ENCODE results near the gene ORC5. TPM values are rescaled to one million over a fixed set of nuclear protein-coding genes. Genes with fewer than 3 reads are reported as not detected.

ORC5 gene
- total RNA-seq (2021) (21.0 to 23.3 TPM (median 22.2 TPM) in 3 replicates), Bru-seq, nascent RNA (percentile 84 among the genes with signal in this experiment)
- long read RNA-seq, experiment 1, transcript ORC5-207 (7 exons, 1,214 nt) = minor isoform, 7 of 123 reads
- long read RNA-seq, experiment 1, transcript ORC5-201 (14 exons, 1,958 nt) = major isoform, 97 of 123 reads
- long read RNA-seq, experiment 1, partial matches to known transcripts = 5 of 123 reads
- long read RNA-seq, experiment 1, other reads (novel, unspliced or antisense) = 14 of 123 reads
- long read RNA-seq, experiment 2, transcript ORC5-201 (14 exons, 1,958 nt) = major isoform, 10 of 25 reads
- long read RNA-seq, experiment 2, partial matches to known transcripts = 3 of 25 reads
- long read RNA-seq, experiment 2, other reads (novel, unspliced or antisense) = 10 of 25 reads
- long read RNA-seq, experiment 3, transcript ORC5-203 (9 exons, 1,409 nt) = minor isoform, 5 of 137 reads
- long read RNA-seq, experiment 3, transcript ORC5-201 (14 exons, 1,958 nt) = major isoform, 113 of 137 reads
- long read RNA-seq, experiment 3, partial matches to known transcripts = 2 of 137 reads
- long read RNA-seq, experiment 3, other reads (novel, unspliced or antisense) = 14 of 137 reads

DNA sequence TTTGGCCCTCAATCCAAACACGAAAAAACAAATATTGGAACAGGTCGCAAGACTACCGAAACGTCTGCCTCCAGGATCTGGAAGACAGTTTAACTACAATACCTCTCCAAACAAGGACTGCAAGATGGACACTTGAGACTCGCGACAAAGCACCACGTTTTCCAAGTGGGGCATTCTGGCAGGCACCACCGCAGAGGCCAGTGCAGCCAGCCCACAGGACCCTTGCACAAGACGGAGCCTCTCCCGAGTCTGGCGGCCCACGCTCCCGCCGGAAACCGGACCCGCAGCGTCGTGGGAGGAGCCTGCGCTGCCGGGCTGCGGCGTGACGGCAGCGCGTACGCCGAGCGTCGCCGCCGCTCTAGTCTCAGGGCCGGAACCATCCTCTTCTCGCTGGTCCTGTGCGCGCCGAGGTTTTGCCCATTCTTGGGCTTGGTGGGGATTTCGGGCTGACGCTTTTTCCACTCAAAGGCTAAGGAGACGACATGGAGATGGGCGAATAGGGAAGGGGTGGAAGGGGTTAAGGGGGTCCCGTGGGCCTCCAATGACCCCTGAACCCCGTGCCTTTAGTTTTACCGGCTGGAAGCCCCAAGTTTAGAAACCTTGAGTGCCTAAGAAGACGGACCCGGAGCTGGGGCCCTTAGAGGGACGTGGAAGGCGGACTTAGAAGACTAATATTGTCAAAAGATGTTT, at the start of gene ORC5:
ORC5 (minus strand) TSS at position 283 of the 690 bp plus-strand sequence; CDS start at position 174, 109 bp downstream.
- H3K4me1 Mint-ChIP-seq = peaks cover 16% of the 10 kb centered on the region
- CTCF ChIA-PET = interaction anchor here (1.3 kb wide), 1 partner anchor 24 kb away, joined by 13 read pairs; no protein-coding TSS in a partner anchor
- peaks cover 19% of the 10 kb centered on the region for H3K36me3 Mint-ChIP-seq
- peaks cover 31% of the 10 kb centered on the region for H3K27me3 Mint-ChIP-seq (ENCODE audit: low read depth)
- peaks cover 39% of the 10 kb centered on the region for H3K9me3 Mint-ChIP-seq
- ATAC-seq = peak; percentile 99
- H3K4me3 Mint-ChIP-seq = peak within 1 kb of the TSS; percentile 93
- peak within 1 kb of the TSS; percentile 82 for H3K27ac Mint-ChIP-seq
- peak; percentile 60 for DNase-seq (ENCODE audit: low spot score)
- POLR2A ChIA-PET = no interaction called here
- TF ChIP-seq TEAD1 (CRISPR knock-in tag; IDR thresholded peaks at IDR 0.05) (peak; percentile 80; the same call in 1 of the 2 replicates), KAT7 (CRISPR knock-in tag; IDR thresholded peaks at IDR 0.05; ENCODE audit: borderline replicate concordance) (peak; percentile 60; the same call in 1 of the 2 replicates), CREB1 (CRISPR knock-in tag; IDR thresholded peaks at IDR 0.05) (peak; percentile 53), FOXK1 (CRISPR knock-in tag; IDR thresholded peaks at IDR 0.05) (peak; percentile 60), ZNF138 (CRISPR knock-in tag; conservative IDR thresholded peaks at IDR 0.05) (no peak), SMAD4 (CRISPR knock-in tag; IDR thresholded peaks at IDR 0.05) (no peak), MYBL2 (CRISPR knock-in tag; IDR thresholded peaks at IDR 0.05) (peak; percentile 65; the same call in 1 of the 2 replicates), SMAD3 (CRISPR knock-in tag; IDR thresholded peaks at IDR 0.05; ENCODE audit: borderline replicate concordance) (no peak), GTF2I (CRISPR knock-in tag; conservative IDR thresholded peaks at IDR 0.05) (no peak), ZNF232 (CRISPR knock-in tag; IDR thresholded peaks at IDR 0.05) (0 out of 2 replicates have a peak, but pooled peaks have one; percentile 21)
- TF ChIP-seq, protein P1, sequence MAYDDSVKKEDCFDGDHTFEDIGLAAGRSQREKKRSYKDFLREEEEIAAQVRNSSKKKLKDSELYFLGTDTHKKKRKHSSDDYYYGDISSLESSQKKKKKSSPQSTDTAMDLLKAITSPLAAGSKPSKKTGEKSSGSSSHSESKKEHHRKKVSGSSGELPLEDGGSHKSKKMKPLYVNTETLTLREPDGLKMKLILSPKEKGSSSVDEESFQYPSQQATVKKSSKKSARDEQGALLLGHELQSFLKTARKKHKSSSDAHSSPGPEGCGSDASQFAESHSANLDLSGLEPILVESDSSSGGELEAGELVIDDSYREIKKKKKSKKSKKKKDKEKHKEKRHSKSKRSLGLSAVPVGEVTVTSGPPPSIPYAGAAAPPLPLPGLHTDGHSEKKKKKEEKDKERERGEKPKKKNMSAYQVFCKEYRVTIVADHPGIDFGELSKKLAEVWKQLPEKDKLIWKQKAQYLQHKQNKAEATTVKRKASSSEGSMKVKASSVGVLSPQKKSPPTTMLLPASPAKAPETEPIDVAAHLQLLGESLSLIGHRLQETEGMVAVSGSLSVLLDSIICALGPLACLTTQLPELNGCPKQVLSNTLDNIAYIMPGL (CRISPR knock-in tag; IDR thresholded peaks at IDR 0.05) = peak; percentile 78; the same call in 1 of the 2 replicates
- TF ChIP-seq, protein P2, sequence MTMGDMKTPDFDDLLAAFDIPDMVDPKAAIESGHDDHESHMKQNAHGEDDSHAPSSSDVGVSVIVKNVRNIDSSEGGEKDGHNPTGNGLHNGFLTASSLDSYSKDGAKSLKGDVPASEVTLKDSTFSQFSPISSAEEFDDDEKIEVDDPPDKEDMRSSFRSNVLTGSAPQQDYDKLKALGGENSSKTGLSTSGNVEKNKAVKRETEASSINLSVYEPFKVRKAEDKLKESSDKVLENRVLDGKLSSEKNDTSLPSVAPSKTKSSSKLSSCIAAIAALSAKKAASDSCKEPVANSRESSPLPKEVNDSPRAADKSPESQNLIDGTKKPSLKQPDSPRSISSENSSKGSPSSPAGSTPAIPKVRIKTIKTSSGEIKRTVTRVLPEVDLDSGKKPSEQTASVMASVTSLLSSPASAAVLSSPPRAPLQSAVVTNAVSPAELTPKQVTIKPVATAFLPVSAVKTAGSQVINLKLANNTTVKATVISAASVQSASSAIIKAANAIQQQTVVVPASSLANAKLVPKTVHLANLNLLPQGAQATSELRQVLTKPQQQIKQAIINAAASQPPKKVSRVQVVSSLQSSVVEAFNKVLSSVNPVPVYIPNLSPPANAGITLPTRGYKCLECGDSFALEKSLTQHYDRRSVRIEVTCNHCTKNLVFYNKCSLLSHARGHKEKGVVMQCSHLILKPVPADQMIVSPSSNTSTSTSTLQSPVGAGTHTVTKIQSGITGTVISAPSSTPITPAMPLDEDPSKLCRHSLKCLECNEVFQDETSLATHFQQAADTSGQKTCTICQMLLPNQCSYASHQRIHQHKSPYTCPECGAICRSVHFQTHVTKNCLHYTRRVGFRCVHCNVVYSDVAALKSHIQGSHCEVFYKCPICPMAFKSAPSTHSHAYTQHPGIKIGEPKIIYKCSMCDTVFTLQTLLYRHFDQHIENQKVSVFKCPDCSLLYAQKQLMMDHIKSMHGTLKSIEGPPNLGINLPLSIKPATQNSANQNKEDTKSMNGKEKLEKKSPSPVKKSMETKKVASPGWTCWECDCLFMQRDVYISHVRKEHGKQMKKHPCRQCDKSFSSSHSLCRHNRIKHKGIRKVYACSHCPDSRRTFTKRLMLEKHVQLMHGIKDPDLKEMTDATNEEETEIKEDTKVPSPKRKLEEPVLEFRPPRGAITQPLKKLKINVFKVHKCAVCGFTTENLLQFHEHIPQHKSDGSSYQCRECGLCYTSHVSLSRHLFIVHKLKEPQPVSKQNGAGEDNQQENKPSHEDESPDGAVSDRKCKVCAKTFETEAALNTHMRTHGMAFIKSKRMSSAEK (CRISPR knock-in tag; IDR thresholded peaks at IDR 0.05; ENCODE audit: borderline replicate concordance) = peak; percentile 64; the same call in 1 of the 2 replicates
- TF ChIP-seq, protein P3, sequence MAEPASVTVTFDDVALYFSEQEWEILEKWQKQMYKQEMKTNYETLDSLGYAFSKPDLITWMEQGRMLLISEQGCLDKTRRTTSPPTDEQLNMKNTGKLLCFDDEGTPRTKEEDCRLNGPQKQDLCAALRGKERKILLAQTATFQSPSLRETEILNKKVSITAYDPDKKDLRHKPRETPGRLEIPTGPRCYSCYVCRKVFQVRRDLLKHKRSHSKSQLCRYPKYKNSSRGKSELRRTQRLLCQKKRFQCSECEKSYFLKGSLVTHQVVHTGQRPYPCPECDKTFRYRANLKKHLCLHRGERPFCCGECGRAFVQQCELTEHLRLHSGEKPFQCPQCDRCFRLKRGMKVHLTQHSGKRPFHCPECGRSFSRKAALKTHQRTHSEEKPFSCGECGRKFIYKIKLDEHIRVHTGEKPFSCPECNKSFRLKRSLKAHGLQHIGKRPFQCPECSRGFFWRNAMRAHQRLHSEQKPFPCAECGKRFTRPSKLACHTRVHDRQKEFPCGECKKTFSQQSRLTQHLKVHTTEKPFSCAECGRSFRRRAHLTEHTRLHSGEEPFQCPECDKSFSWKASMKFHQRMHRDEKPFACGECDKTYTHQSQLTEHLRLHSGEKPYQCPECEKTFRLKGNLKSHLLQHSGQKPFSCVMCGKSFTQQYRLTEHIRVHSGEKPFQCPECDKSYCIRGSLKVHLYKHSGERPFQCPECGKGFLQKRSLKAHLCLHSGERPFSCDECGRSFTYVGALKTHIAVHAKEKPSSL (CRISPR knock-in tag; conservative IDR thresholded peaks at IDR 0.05) = no peak
- TF ChIP-seq, protein P4, sequence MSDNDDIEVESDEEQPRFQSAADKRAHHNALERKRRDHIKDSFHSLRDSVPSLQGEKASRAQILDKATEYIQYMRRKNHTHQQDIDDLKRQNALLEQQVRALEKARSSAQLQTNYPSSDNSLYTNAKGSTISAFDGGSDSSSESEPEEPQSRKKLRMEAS (CRISPR knock-in tag; IDR thresholded peaks at IDR 0.05) = peak; percentile 80
- TF ChIP-seq, protein P5, sequence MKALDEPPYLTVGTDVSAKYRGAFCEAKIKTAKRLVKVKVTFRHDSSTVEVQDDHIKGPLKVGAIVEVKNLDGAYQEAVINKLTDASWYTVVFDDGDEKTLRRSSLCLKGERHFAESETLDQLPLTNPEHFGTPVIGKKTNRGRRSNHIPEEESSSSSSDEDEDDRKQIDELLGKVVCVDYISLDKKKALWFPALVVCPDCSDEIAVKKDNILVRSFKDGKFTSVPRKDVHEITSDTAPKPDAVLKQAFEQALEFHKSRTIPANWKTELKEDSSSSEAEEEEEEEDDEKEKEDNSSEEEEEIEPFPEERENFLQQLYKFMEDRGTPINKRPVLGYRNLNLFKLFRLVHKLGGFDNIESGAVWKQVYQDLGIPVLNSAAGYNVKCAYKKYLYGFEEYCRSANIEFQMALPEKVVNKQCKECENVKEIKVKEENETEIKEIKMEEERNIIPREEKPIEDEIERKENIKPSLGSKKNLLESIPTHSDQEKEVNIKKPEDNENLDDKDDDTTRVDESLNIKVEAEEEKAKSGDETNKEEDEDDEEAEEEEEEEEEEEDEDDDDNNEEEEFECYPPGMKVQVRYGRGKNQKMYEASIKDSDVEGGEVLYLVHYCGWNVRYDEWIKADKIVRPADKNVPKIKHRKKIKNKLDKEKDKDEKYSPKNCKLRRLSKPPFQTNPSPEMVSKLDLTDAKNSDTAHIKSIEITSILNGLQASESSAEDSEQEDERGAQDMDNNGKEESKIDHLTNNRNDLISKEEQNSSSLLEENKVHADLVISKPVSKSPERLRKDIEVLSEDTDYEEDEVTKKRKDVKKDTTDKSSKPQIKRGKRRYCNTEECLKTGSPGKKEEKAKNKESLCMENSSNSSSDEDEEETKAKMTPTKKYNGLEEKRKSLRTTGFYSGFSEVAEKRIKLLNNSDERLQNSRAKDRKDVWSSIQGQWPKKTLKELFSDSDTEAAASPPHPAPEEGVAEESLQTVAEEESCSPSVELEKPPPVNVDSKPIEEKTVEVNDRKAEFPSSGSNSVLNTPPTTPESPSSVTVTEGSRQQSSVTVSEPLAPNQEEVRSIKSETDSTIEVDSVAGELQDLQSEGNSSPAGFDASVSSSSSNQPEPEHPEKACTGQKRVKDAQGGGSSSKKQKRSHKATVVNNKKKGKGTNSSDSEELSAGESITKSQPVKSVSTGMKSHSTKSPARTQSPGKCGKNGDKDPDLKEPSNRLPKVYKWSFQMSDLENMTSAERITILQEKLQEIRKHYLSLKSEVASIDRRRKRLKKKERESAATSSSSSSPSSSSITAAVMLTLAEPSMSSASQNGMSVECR (CRISPR knock-in tag; IDR thresholded peaks at IDR 0.05; ENCODE audit: borderline replicate concordance) = peak; percentile 77; the same call in 1 of the 2 replicates
- TF ChIP-seq, protein P6, sequence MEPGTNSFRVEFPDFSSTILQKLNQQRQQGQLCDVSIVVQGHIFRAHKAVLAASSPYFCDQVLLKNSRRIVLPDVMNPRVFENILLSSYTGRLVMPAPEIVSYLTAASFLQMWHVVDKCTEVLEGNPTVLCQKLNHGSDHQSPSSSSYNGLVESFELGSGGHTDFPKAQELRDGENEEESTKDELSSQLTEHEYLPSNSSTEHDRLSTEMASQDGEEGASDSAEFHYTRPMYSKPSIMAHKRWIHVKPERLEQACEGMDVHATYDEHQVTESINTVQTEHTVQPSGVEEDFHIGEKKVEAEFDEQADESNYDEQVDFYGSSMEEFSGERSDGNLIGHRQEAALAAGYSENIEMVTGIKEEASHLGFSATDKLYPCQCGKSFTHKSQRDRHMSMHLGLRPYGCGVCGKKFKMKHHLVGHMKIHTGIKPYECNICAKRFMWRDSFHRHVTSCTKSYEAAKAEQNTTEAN (CRISPR knock-in tag; IDR thresholded peaks at IDR 0.05) = no peak

All from WTC11 (cell line).